Pancreas (tissue), 10 donors: ENCODE results near the gene HAUS7. TPM values are rescaled to one million over a fixed set of nuclear protein-coding genes. Genes with fewer than 3 reads are reported as not detected.
"Not testable (repeated sequence)": the region's sequence is repeated elsewhere in the genome, so short reads cannot be mapped to it uniquely, and the experiment has no call there.

ENCODE experiments used
- ATAC-seq, 4 donors: fragments of 200-7000 bp; cut with Tn5 transposase; one replicate each; pipeline versions ENCODE4 v1.8.0 to v1.9.1; 2020; ENCODE audit warnings: mild to moderate bottlenecking in 4 of 4, moderate library complexity in 4 of 4
- DNase-seq, 6 donors: peaks; one replicate each; pipeline ENCODE4 v3.0.0-alpha.2; 2020
- FAIRE-seq: peaks from 2 replicates; lab custom pipeline; 2012; peaks lifted over from hg19 to GRCh38; lab: Jason Lieb, UNC
- H3K27ac ChIP-seq, 4 donors: fragments of 200-600 bp; sonication (generic); 1 replicate in 3 of 4; 2 replicates in 1 of 4; pipeline versions ENCODE4 v1.5.0 to v1.8.0; 2020
- H3K27me3 ChIP-seq, 4 donors: fragments of 200-600 bp; one replicate each; pipeline ENCODE4 v1.8.0; 2021
- H3K36me3 ChIP-seq, 3 donors: fragments of 200-600 bp; sonication (generic) in 1 of 3; one replicate each; pipeline versions ENCODE4 v1.5.0 to v1.8.0; 2020 to 2021
- H3K4me1 ChIP-seq, 3 donors: fragments of 200-600 bp; one replicate each; pipeline ENCODE4 v1.8.0; 2021
- H3K4me3 ChIP-seq, 4 donors: fragments of 200-600 bp; sonication (generic) in 2 of 4; one replicate each; pipeline versions ENCODE4 v1.5.0 to v1.8.0; 2020 to 2021
- H3K9me3 ChIP-seq, 4 donors: fragments of 200-600 bp; one replicate each; pipeline ENCODE4 v1.8.0; 2021
- WGBS, 2 donors: extraction: QIAGEN DNeasy Blood & Tissue Kit; methylation state at CpG; one replicate each; pipeline ENCODE4 v1.1.7; 2013; 5-methylcytosine and 5-hydroxymethylcytosine counted together
- intact Hi-C, 3 donors: fragments of 100-400 bp; cut with DNase I; formaldehyde crosslinking; loops; one replicate each; pipeline versions ENCODE4 v1.11.1 to v1.14.2; 2022
- polyA plus RNA-seq, 2 donors: library from polyadenylated mRNA; stranded (reverse); fragments of 200-250 nt; gene quantifications; one replicate each; pipeline ENCODE4 v1.2.3, GENCODE V29; 2013
- total RNA-seq, 6 donors: library from RNA; stranded (reverse); fragmentation: NEBNext Ultra II Directional in 4 of 6; extraction: Animal tissue kit (Norgen Biotek cat#: 25700) in 4 of 6; gene quantifications; one replicate each; pipeline versions ENCODE4 v1.2.1 to v1.2.4, GENCODE V29; 2021 to 2023
- TF ChIP-seq, protein P1 (sequence below), 4 donors: fragments of 200-600 bp; sonication (generic) in 3 of 4; IDR thresholded peaks; one replicate each; pipeline versions ENCODE4 v1.5.0 to v1.8.0; 2021; ENCODE audit warnings: antibody characterized with exemption in 4 of 4
- donor health status: healthy with polysubstance abuse.
- donor health status: DM: no; HTN: no; CAD: no; lungs with moderate emphysema.
- donor health status: DM: no; HTN: no; CAD: no.
- donor health status: control.
- donor health status: control.
- donor health status: Bipolar disorder and iron deficiency.
- donor health status: DM: yes; HTN: yes; CAD: no.
- donor health status: DM: no; HTN: no; CAD: no.
- donor health status: DM: no; HTN: no; CAD: no.
- donor health status: DM: yes; HTN: yes; CAD: no.

HAUS7 gene
- total and polyA plus RNA-seq, 8 donors = 4.9 to 44.1 (median 9.5) TPM

- Histone ChIP-seq H3K4me1 (no peaks in the 10 kb centered on the region), H3K27me3 (peaks cover 0 to 4% (median 0%) of the 10 kb centered on the region in 4 donors), H3K36me3 (no peaks in the 10 kb centered on the region), H3K27ac (no peak overlapping the region), H3K4me3 (no peak overlapping the region), H3K9me3 (no peaks in the 10 kb centered on the region)
- ATAC-seq = no peak
- no peak for DNase-seq
- TF ChIP-seq, protein P1, sequence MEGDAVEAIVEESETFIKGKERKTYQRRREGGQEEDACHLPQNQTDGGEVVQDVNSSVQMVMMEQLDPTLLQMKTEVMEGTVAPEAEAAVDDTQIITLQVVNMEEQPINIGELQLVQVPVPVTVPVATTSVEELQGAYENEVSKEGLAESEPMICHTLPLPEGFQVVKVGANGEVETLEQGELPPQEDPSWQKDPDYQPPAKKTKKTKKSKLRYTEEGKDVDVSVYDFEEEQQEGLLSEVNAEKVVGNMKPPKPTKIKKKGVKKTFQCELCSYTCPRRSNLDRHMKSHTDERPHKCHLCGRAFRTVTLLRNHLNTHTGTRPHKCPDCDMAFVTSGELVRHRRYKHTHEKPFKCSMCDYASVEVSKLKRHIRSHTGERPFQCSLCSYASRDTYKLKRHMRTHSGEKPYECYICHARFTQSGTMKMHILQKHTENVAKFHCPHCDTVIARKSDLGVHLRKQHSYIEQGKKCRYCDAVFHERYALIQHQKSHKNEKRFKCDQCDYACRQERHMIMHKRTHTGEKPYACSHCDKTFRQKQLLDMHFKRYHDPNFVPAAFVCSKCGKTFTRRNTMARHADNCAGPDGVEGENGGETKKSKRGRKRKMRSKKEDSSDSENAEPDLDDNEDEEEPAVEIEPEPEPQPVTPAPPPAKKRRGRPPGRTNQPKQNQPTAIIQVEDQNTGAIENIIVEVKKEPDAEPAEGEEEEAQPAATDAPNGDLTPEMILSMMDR (IDR thresholded peaks at IDR 0.05) = no peak
- FAIRE-seq = no peak
- WGBS, 2 donors = 77 to 83% methylated on average over 9 of the region's 9 CpGs
- intact Hi-C loops = no loop called here
These were observed 64.4 kb downstream of the HAUS7 start for GRCh38 chrX:153406011-153406410.

DNA sequence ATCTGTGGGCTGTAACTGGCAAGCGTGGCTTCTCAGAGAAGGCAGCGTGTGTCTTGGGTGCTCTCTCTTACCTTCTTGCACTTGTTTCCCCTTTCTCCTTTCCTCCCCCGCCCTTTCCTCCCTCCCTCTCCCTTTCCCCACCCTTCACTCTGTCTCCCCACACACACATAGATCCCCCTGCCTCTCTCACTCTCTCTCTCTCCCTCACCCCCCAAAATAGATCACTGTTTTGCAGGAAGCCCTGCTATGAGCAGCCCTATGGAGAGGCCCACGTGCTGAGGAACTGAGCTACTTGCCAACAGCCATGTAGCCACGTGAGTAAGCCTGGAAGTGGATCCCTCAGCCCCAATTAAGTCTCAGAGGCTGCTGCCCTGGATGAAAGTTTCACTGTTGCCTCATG lies 65.0 kb downstream of the HAUS7 start:
- Histone ChIP-seq H3K27ac (no peak overlapping the region), H3K4me1 (no peaks in the 10 kb centered on the region), H3K4me3 (no peak overlapping the region), H3K9me3 (no peaks in the 10 kb centered on the region), H3K27me3 (peaks cover 0 to 4% (median 0%) of the 10 kb centered on the region in 4 donors), H3K36me3 (no peaks in the 10 kb centered on the region)
- no peak for FAIRE-seq
- no peak for ATAC-seq
- no peak for DNase-seq
- intact Hi-C loops = no loop called here
- 42 to 44% methylated on average over 5 of the region's 5 CpGs for WGBS, 2 donors
- TF ChIP-seq, protein P1 (IDR thresholded peaks at IDR 0.05) = no peak

DNA sequence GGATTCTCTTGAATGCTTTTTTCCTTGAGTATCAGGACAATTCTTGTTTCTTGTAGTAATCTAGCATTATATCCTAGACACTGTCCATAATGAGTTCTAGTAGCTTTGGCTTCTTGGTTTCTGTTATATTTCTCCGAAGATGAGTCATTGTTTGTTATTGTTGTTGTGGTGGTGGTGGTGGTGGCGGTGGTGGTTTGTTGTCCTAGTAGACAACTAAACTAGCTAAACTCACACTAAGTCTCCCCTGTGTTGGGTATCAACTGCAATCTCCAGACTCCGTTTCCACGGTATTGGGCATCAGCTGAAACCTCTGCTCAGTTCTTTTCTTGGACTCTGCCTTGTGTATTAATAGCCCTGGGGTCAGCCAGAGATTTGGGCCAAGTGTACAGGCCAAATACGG lies 66.0 kb downstream of the HAUS7 start:
- H3K4me1 ChIP-seq, FAIRE-seq: not testable (repeated sequence)

DNA sequence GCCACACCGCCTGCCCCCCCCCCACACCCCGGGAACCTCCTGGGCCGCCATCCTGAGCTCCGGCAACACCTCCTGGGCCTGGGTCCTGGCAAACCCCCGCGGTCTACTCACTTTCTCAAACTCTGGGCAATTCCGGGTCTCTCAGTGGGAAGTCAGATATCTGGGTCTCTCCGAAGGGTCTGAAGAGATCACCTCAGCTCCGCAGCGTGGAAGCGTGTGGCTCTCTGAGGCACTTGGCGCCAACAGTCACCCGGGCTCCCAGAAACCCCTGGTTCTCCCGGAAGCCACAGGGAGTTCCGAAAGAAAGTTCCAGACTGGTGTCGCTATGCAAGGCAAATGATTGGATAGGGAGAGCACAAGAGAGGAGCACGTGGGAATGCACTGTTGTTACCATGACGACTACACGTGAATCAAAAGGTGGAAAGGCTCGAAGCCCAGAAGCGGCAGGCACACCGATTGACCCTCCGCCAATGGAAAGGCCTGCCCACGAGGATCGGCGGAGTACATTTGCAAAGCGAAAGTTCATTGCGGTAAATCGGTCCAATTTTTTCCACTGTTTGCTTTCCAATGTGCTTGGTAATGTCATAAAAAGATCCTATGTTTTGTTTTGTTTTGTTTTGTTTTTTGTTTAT lies 69.1 kb downstream of the HAUS7 start, which contains the start of gene PNMA6E:
TSS of gene PNMA6E (minus strand) at position 218 of the 632 bp plus-strand sequence. CDS start 2,501 bp downstream, outside the sequence.
- 90 to 91% methylated on average over 29 of the region's 29 CpGs for WGBS, 2 donors
- Histone ChIP-seq H3K36me3 (no peaks in the 10 kb centered on the region), H3K27ac (no peak within 1 kb of the TSS), H3K4me1 (no peaks in the 10 kb centered on the region), H3K27me3 (peaks cover 0 to 4% (median 2%) of the 10 kb centered on the region in 4 donors), H3K4me3 (no peak within 1 kb of the TSS), H3K9me3 (no peaks in the 10 kb centered on the region)
- intact Hi-C loops = no loop called here
- DNase-seq (no peak), FAIRE-seq (no peak), ATAC-seq (no peak)
- TF ChIP-seq, protein P1 (IDR thresholded peaks at IDR 0.05) = no peak

More for the DNA sequence above, 66.0 kb downstream of the HAUS7 start:
- ATAC-seq, H3K27ac ChIP-seq, DNase-seq, H3K27me3 ChIP-seq, H3K36me3 ChIP-seq, H3K9me3 ChIP-seq, H3K4me3 ChIP-seq, intact Hi-C loops: not testable (repeated sequence)
- WGBS, 2 donors = 81 to 85% methylated on average over 5 of the region's 5 CpGs

DNA sequence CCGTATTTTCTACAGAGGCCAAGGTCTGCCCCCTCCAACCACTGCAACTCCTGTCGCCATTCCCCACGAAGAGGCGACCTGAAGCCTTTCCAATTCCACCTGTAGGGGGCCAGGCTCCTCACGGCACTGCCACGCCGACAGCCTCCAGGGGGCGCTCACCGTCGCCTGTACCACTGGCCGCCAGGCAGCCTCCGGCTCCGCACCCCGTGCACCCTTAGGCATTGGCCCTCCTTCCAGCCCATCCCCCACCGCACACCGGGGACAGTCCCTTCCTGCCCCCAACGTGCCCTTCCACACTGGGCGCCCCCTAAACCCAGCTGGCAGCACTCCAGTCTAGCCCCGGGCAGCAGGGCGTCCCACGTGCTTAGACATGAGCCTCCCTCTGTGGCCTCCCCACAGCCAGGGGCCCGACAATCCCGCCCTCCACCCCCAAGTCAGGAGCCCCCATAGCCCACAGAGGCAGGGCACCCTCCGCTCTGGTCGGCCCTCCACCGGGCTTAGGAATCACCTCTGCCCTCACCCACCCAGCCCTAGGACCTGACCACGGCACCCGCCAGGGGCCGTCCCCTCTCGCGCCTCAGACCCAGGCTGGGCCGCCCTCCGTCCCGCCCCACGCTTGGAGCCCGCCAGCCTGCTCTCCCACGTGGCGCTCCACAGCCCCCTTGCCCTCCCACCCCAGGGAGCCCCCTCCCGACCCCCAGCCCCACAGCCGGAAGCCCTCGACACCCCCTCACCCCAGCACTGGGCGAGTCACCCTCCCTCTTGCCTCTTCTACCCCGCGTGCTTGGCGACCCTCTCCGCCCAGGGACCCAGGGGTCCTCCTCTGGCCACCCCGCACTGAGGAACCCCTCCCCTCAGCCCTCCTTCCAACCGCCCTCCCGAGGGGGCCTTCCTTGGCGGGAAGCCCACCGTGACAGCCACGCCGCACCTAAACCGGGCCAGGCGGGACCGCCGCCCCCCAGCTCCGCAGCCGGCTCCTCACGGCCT lies 69.9 kb downstream of the HAUS7 start:
- no peaks in the 10 kb centered on the region for H3K4me1 ChIP-seq
- H3K9me3 ChIP-seq = no peaks in the 10 kb centered on the region
- no peak overlapping the region for H3K4me3 ChIP-seq
- DNase-seq (peak in 1 of 6 donors; percentile 22), FAIRE-seq (no peak), ATAC-seq (peak in 2 of 4 donors; percentile 24 to 40)
- TF ChIP-seq, protein P1 (IDR thresholded peaks at IDR 0.05) = peak in 3 of 4 donors; percentile 6 to 16 (median 15)
- peaks cover 0 to 4% (median 2%) of the 10 kb centered on the region in 4 donors for H3K27me3 ChIP-seq
- H3K36me3 ChIP-seq = no peaks in the 10 kb centered on the region
- WGBS, 2 donors = 76 to 82% methylated on average over 58 to 60 of the region's 60 CpGs
- intact Hi-C loops = no loop called here
- H3K27ac ChIP-seq = no peak overlapping the region
